Caco-2 (cell line): ENCODE results near the gene LOX. TPM values are rescaled to one million over a fixed set of nuclear protein-coding genes. Genes with fewer than 3 reads are reported as not detected.

Experiments
- BruUV-seq: library from RNA; stranded (reverse); fragments of 400-500 nt; replicated peaks from 2 replicates; lab custom pipeline; 2021; lab: Mats Ljungman, UMichigan
- CTCF ChIA-PET: fragments of 300-600 bp; sonication (Branson Sonifier 250); formaldehyde crosslinking; loops from one replicate; lab custom pipeline; 2022; ENCODE audit warnings: antibody characterized with exemption; lab: Charles Lee
- POLR2A ChIA-PET: fragments of 300-600 bp; sonication (Branson Sonifier 250); formaldehyde crosslinking; loops from one replicate; lab custom pipeline; 2022; ENCODE audit warnings: antibody characterized with exemption; lab: Charles Lee
- DNase-seq, 2 experiments: peaks; one replicate each; pipeline versions ENCODE4 v3.0.0 to v3.0.0-alpha.2; 2020 to 2022
- H3K27me3 ChIP-seq: replicated peaks from 2 replicates; pipeline ENCODE4 v1.6.0; 2011; ENCODE audit warnings: low read length; ENCODE audit not compliant: control insufficient read depth, insufficient read depth
- H3K36me3 ChIP-seq: 2 replicates; pipeline ENCODE4 v1.5.1; 2011; ENCODE audit warnings: low read length; ENCODE audit not compliant: control insufficient read depth, insufficient read depth
- H3K4me1 ChIP-seq: fragments of 250-450 bp; sonication (Bioruptor Pico); 2 replicates; pipeline ENCODE4 v1.5.1; 2020; ENCODE audit warnings: mild to moderate bottlenecking
- H3K4me3 ChIP-seq: 2 replicates; pipeline ENCODE4 v1.5.1; 2011; ENCODE audit warnings: low read depth, mild to moderate bottlenecking, control low read depth, low read length
- H3K9me3 ChIP-seq: fragments of 250-450 bp; sonication (Bioruptor Pico); 2 replicates; pipeline ENCODE4 v1.5.1; 2020; ENCODE audit warnings: mild to moderate bottlenecking, moderate library complexity
- H3K27ac Mint-ChIP-seq: one replicate; pipeline ENCODE4 v1.8.0; 2022; ENCODE audit warnings: mixed read lengths; ENCODE audit not compliant: unreplicated experiment
- H3K27me3 Mint-ChIP-seq: one replicate; pipeline ENCODE4 v1.8.0; 2022; ENCODE audit warnings: mixed read lengths; ENCODE audit not compliant: insufficient read depth, unreplicated experiment
- H3K36me3 Mint-ChIP-seq: one replicate; pipeline ENCODE4 v1.8.0; 2022; ENCODE audit warnings: mild to moderate bottlenecking, mixed read lengths; ENCODE audit not compliant: insufficient read depth, unreplicated experiment
- H3K4me1 Mint-ChIP-seq: one replicate; pipeline ENCODE4 v1.8.0; 2022; ENCODE audit warnings: low read depth, mixed read lengths; ENCODE audit not compliant: unreplicated experiment
- H3K4me3 Mint-ChIP-seq: one replicate; pipeline ENCODE4 v1.8.0; 2022; ENCODE audit warnings: mild to moderate bottlenecking, moderate library complexity, mixed read lengths; ENCODE audit not compliant: unreplicated experiment
- H3K9me3 Mint-ChIP-seq: one replicate; pipeline ENCODE4 v1.8.0; 2022; ENCODE audit warnings: mixed read lengths; ENCODE audit not compliant: unreplicated experiment
- CTCF ChIP-seq, 2 experiments: fragments of 200-600 bp in 1 of 2; IDR thresholded peaks; 1 replicate in 1 of 2; 2 replicates in 1 of 2; pipeline versions ENCODE4 v1.5.1 to v1.8.0; 2011 to 2022; ENCODE audit warnings: antibody characterized with exemption in 1 of 2, control low read depth in 1 of 2, inconsistent platforms in 1 of 2, low read depth in 1 of 2, low read length in 1 of 2, mild to moderate bottlenecking in 1 of 2, moderate library complexity in 1 of 2; ENCODE audit not compliant: insufficient read depth in 1 of 2, severe bottlenecking in 1 of 2, unreplicated experiment in 1 of 2
- intact Hi-C: fragments of 100-400 bp; cut with micrococcal nuclease; formaldehyde crosslinking; loops from one replicate; pipeline ENCODE4 v1.10.0; 2022; ENCODE audit not compliant: unreplicated experiment
- total RNA-seq: library from RNA; stranded (reverse); gene quantifications from 2 replicates; pipeline ENCODE4 v1.2.3, GENCODE V29; 2022

The LOX gene
- total RNA-seq, 1 experiment from 2014 or later: 4.9 TPM

GRCh38 chr5:122056913-122057312 is 21.1 kb downstream of the LOX start:
- Mint-ChIP-seq H3K27ac (no peak overlapping the region), H3K36me3 (no peaks in the 10 kb centered on the region), H3K4me1 (no peaks in the 10 kb centered on the region), H3K27me3 (no peaks in the 10 kb centered on the region), H3K4me3 (no peak overlapping the region), H3K9me3 (no peaks in the 10 kb centered on the region)
- BruUV-seq: no TSS peak
- DNase-seq: no peak
- Histone ChIP-seq H3K27me3 (no peaks in the 10 kb centered on the region), H3K4me3 (no peak overlapping the region), H3K4me1 (no peaks in the 10 kb centered on the region), H3K9me3 (no peaks in the 10 kb centered on the region), H3K36me3 (no peaks in the 10 kb centered on the region)
- intact Hi-C loops: no loop called here
- CTCF ChIA-PET: interaction anchor here (1.2 kb wide), 1 partner anchor 26 kb away, joined by 3 read pairs; no protein-coding TSS in a partner anchor
- TF ChIP-seq CTCF (IDR thresholded peaks at IDR 0.05; ENCODE audit: insufficient read depth in 1 of 2, low read depth in 1 of 2, low read length in 1 of 2, severe bottlenecking in 1 of 2, unreplicated experiment in 1 of 2): no peak
- POLR2A ChIA-PET: no interaction called here

- no peak for DNase-seq
- Histone ChIP-seq H3K36me3 (no peaks in the 10 kb centered on the region), H3K4me1 (no peaks in the 10 kb centered on the region), H3K4me3 (no peak overlapping the region), H3K9me3 (no peaks in the 10 kb centered on the region), H3K27me3 (no peaks in the 10 kb centered on the region)
- H3K4me1 Mint-ChIP-seq: no peaks in the 10 kb centered on the region
- intact Hi-C loops: no loop called here
- ChIA-PET CTCF (interaction anchor here (1.2 kb wide), 1 partner anchor 22 kb away, joined by 3 read pairs; no protein-coding TSS in a partner anchor), POLR2A (no interaction called here)
- no TSS peak for BruUV-seq
- TF ChIP-seq CTCF (IDR thresholded peaks at IDR 0.05; ENCODE audit: insufficient read depth in 1 of 2, low read depth in 1 of 2, low read length in 1 of 2, severe bottlenecking in 1 of 2, unreplicated experiment in 1 of 2): no peak
- H3K27me3 Mint-ChIP-seq: no peaks in the 10 kb centered on the region
- no peaks in the 10 kb centered on the region for H3K9me3 Mint-ChIP-seq
- no peaks in the 10 kb centered on the region for H3K36me3 Mint-ChIP-seq
- no peak overlapping the region for H3K27ac Mint-ChIP-seq
- H3K4me3 Mint-ChIP-seq: no peak overlapping the region
Observed at GRCh38 chr5:122054266-122054665, 23.8 kb downstream of the LOX start.

GRCh38 chr5:122053181-122054109 is 24.6 kb downstream of the LOX start:
- H3K27me3 ChIP-seq: no peaks in the 10 kb centered on the region
- intact Hi-C loops: loop anchor here (1.0 kb wide), 1 partner anchor 11 kb away; no protein-coding TSS in a partner anchor
- no peaks in the 10 kb centered on the region for H3K36me3 ChIP-seq
- H3K27ac Mint-ChIP-seq: no peak overlapping the region
- CTCF ChIA-PET: interaction anchor here (1.2 kb wide), 1 partner anchor 23 kb away, joined by 3 read pairs; no protein-coding TSS in a partner anchor
- no peaks in the 10 kb centered on the region for H3K27me3 Mint-ChIP-seq
- no peaks in the 10 kb centered on the region for H3K4me1 Mint-ChIP-seq
- no peak for DNase-seq
- H3K36me3 Mint-ChIP-seq: no peaks in the 10 kb centered on the region
- no peak overlapping the region for H3K4me3 Mint-ChIP-seq
- no peak for TF ChIP-seq CTCF (IDR thresholded peaks at IDR 0.05; ENCODE audit: insufficient read depth in 1 of 2, low read depth in 1 of 2, low read length in 1 of 2, severe bottlenecking in 1 of 2, unreplicated experiment in 1 of 2)
- no peaks in the 10 kb centered on the region for H3K9me3 ChIP-seq
- no peaks in the 10 kb centered on the region for H3K9me3 Mint-ChIP-seq
- BruUV-seq: no TSS peak
- H3K4me3 ChIP-seq: no peak overlapping the region
- no peaks in the 10 kb centered on the region for H3K4me1 ChIP-seq
- POLR2A ChIA-PET: interaction anchor here (0.5 kb wide), 1 partner anchor 24 kb away, joined by 3 read pairs; no protein-coding TSS in a partner anchor
